IMR-90 (cell line): ENCODE measurements around the gene CDKL5. TPM values are rescaled to one million over a fixed set of nuclear protein-coding genes. Genes with fewer than 3 reads are reported as not detected.

Source experiments
- ATAC-seq: fragments of 200-7000 bp; cut with Tn5 transposase; 2 replicates; pipeline ENCODE4 v1.9.1; 2020; ENCODE audit warnings: low read depth, mild to moderate bottlenecking, moderate library complexity
- BruUV-seq: library from RNA; stranded (reverse); fragments of 400-500 nt; replicated peaks from 2 replicates; lab custom pipeline; 2021; lab: Mats Ljungman, UMichigan
- CTCF ChIA-PET: fragments of 300-600 bp; formaldehyde crosslinking; extraction: SDS; loops from one replicate; lab custom pipeline; 2021; ENCODE audit warnings: antibody characterized with exemption; lab: Yijun Ruan, JAX
- POLR2A ChIA-PET: fragments of 300-600 bp; sonication (Branson Sonifier 250); formaldehyde crosslinking; loops from one replicate; lab custom pipeline; 2022; ENCODE audit warnings: antibody characterized with exemption; ENCODE audit not compliant: unreplicated experiment; lab: Charles Lee
- DNase-seq: peaks from one replicate; pipeline ENCODE4 v3.0.0; 2013
- H2AFZ ChIP-seq: replicated peaks from 2 replicates; pipeline ENCODE3; 2013; ENCODE audit warnings: low read length, mild to moderate bottlenecking; ENCODE audit not compliant: poor library complexity
- H2AK5ac ChIP-seq: 2 replicates; pipeline ENCODE4 v1.6.1; 2013; ENCODE audit warnings: low read depth, low read length, inconsistent platforms
- H2AK9ac ChIP-seq: replicated peaks from 2 replicates; pipeline ENCODE3; 2013; ENCODE audit warnings: mild to moderate bottlenecking, low read depth, low read length, moderate library complexity; ENCODE audit not compliant: poor library complexity
- H2BK120ac ChIP-seq: 2 replicates; pipeline ENCODE4 v1.6.1; 2013; ENCODE audit warnings: low read depth, low read length, inconsistent platforms
- H2BK15ac ChIP-seq: 3 replicates; pipeline ENCODE4 v1.6.1; 2013; ENCODE audit warnings: low read depth, low read length, inconsistent platforms
- H2BK20ac ChIP-seq: 2 replicates; pipeline ENCODE4 v1.6.1; 2013; ENCODE audit warnings: low read depth, mild to moderate bottlenecking, inconsistent platforms, low read length, moderate library complexity
- H2BK5ac ChIP-seq: 2 replicates; pipeline ENCODE4 v1.6.1; 2013; ENCODE audit warnings: mild to moderate bottlenecking, low read depth, low read length, inconsistent platforms; ENCODE audit not compliant: poor library complexity, severe bottlenecking
- H3K14ac ChIP-seq: replicated peaks from 2 replicates; pipeline ENCODE4 v1.6.1; 2013; ENCODE audit warnings: low read depth, low read length, inconsistent platforms
- H3K18ac ChIP-seq: 2 replicates; pipeline ENCODE4 v1.6.1; 2013; ENCODE audit warnings: low read depth, low read length, control low read depth
- H3K23ac ChIP-seq: 2 replicates; pipeline ENCODE4 v1.6.1; 2013; ENCODE audit warnings: low read depth, low read length, inconsistent platforms
- H3K27ac ChIP-seq: 2 replicates; pipeline ENCODE4 v1.5.1; 2013; ENCODE audit warnings: mild to moderate bottlenecking, control low read depth, low read length; ENCODE audit not compliant: insufficient read depth
- H3K27me3 ChIP-seq: 2 replicates; pipeline ENCODE4 v1.6.1; 2013; ENCODE audit warnings: low read length; ENCODE audit not compliant: control insufficient read depth, insufficient read depth
- H3K36me3 ChIP-seq: 2 replicates; pipeline ENCODE4 v1.6.1; 2013; ENCODE audit warnings: low read length, mixed read lengths; ENCODE audit not compliant: control insufficient read depth, insufficient read depth
- H3K4ac ChIP-seq: 2 replicates; pipeline ENCODE4 v1.6.1; 2013; ENCODE audit warnings: low read depth, low read length, inconsistent platforms
- H3K4me1 ChIP-seq: 2 replicates; pipeline ENCODE4 v1.6.1; 2013; ENCODE audit warnings: low read length, mixed read lengths; ENCODE audit not compliant: control insufficient read depth, insufficient read depth
- H3K4me2 ChIP-seq: 2 replicates; pipeline ENCODE4 v1.6.1; 2013; ENCODE audit warnings: low read depth, mild to moderate bottlenecking, control low read depth, low read length, moderate library complexity
- H3K4me3 ChIP-seq: 2 replicates; pipeline ENCODE4 v1.5.1; 2013; ENCODE audit warnings: low read depth, mild to moderate bottlenecking, control low read depth, low read length, moderate library complexity; ENCODE audit not compliant: insufficient read depth
- H3K56ac ChIP-seq: 2 replicates; pipeline ENCODE4 v1.6.1; 2013; ENCODE audit warnings: low read length, inconsistent platforms; ENCODE audit not compliant: insufficient read depth; ENCODE audit errors: extremely low read depth
- H3K79me1 ChIP-seq, 2 experiments: 2 replicates each; pipeline ENCODE4 v1.6.1; 2013; ENCODE audit warnings: low read length in 2 of 2, inconsistent platforms in 1 of 2, low read depth in 1 of 2
- H3K9ac ChIP-seq: 2 replicates; pipeline ENCODE4 v1.6.1; 2013; ENCODE audit warnings: low read depth, low read length, control low read depth
- H3K9me1 ChIP-seq: 2 replicates; pipeline ENCODE4 v1.6.1; 2013; ENCODE audit warnings: low read length, inconsistent platforms; ENCODE audit not compliant: insufficient read depth
- H3K9me3 ChIP-seq: 2 replicates; pipeline ENCODE4 v1.6.1; 2013; ENCODE audit warnings: low read length; ENCODE audit not compliant: control insufficient read depth, insufficient read depth
- H4K20me1 ChIP-seq: 2 replicates; pipeline ENCODE4 v1.6.1; 2013; ENCODE audit warnings: low read length, inconsistent platforms; ENCODE audit not compliant: insufficient read depth
- H4K5ac ChIP-seq: 2 replicates; pipeline ENCODE4 v1.6.1; 2013; ENCODE audit warnings: mild to moderate bottlenecking, low read depth, low read length, control low read depth
- H4K8ac ChIP-seq, 2 experiments: 2 replicates each; pipeline ENCODE4 v1.6.1; 2013; ENCODE audit warnings: low read depth in 2 of 2, low read length in 2 of 2, control low read depth in 1 of 2, inconsistent platforms in 1 of 2
- H4K91ac ChIP-seq: 2 replicates; pipeline ENCODE4 v1.6.1; 2013; ENCODE audit warnings: low read depth, low read length, inconsistent platforms; ENCODE audit not compliant: insufficient read depth
- CEBPB ChIP-seq: IDR thresholded peaks from 2 replicates; pipeline ENCODE4 v1.6.1; 2012; ENCODE audit warnings: low read depth, low read length, improper control_type of control experiment
- MAFK ChIP-seq: IDR thresholded peaks from 2 replicates; pipeline ENCODE4 v1.6.1; 2012; ENCODE audit warnings: low read depth, low read length, improper control_type of control experiment
- MXI1 ChIP-seq: IDR thresholded peaks from 2 replicates; pipeline ENCODE4 v1.6.1; 2012; ENCODE audit warnings: low read depth, mild to moderate bottlenecking, low read length, moderate library complexity, borderline replicate concordance
- POLR2A ChIP-seq: IDR thresholded peaks from 2 replicates; pipeline ENCODE4 v1.6.1; 2012; ENCODE audit warnings: mild to moderate bottlenecking, low read depth, low read length
- RFX5 ChIP-seq: IDR thresholded peaks from 2 replicates; pipeline ENCODE4 v1.8.0; 2012; ENCODE audit warnings: low read depth, mild to moderate bottlenecking, low read length, moderate library complexity
- SMC3 ChIP-seq: fragments of 150-350 bp; IDR thresholded peaks from 2 replicates; pipeline ENCODE4 v1.6.1; 2016; ENCODE audit warnings: low read depth, mild to moderate bottlenecking, antibody characterized with exemption, low read length, moderate library complexity
- WGBS, 2 experiments: methylation state at CpG; one replicate each; pipeline versions ENCODE4 v1.1.5 to v1.1.7; 2013; ENCODE audit warnings: missing lambda C conversion rate in 2 of 2; ENCODE audit not compliant: insufficient read length in 1 of 2; ENCODE audit errors: extremely low coverage in 2 of 2; 5-methylcytosine and 5-hydroxymethylcytosine counted together
- dilution Hi-C: fragments of 300-500 bp; cut with HindIII; formaldehyde crosslinking; loops from one replicate; pipeline ENCODE4 v1.14.3; 2018; ENCODE audit warnings: low sequenced_read_pairs; ENCODE audit not compliant: unreplicated experiment
- in situ Hi-C: fragments of 300-500 bp; cut with MboI; formaldehyde crosslinking; loops from 3 replicates; pipeline ENCODE4 v1.14.3; 2019; ENCODE audit warnings: low sequenced_read_pairs, inconsistent platforms, mixed read lengths
- intact Hi-C: fragments of 100-400 bp; cut with micrococcal nuclease; formaldehyde crosslinking; loops from 2 replicates; pipeline ENCODE4 v1.10.0; 2022
- polyA plus RNA-seq, 3 experiments: library from polyadenylated mRNA; depleted of rRNA; stranded (reverse); fragments of >200 nt; gene quantifications; 2 replicates each; pipeline ENCODE4 v1.2.3, GENCODE V29; 2012; ENCODE audit warnings: low replicate concordance in 1 of 3
- total RNA-seq: library from RNA; depleted of rRNA; stranded (reverse); fragments of >200 nt; gene quantifications from 2 replicates; pipeline ENCODE4 v1.2.3, GENCODE V29; 2012
- TF ChIP-seq, protein P1 (sequence below): fragments of 150-350 bp; IDR thresholded peaks from 2 replicates; pipeline ENCODE4 v1.6.1; 2017; ENCODE audit warnings: mild to moderate bottlenecking, antibody characterized with exemption, low read length, low read depth

CDKL5 gene
- total and polyA plus RNA-seq, 2 of the 4 experiments (the other 2 are of a cell fraction), result 3.5 to 9.7 TPM

DNA sequence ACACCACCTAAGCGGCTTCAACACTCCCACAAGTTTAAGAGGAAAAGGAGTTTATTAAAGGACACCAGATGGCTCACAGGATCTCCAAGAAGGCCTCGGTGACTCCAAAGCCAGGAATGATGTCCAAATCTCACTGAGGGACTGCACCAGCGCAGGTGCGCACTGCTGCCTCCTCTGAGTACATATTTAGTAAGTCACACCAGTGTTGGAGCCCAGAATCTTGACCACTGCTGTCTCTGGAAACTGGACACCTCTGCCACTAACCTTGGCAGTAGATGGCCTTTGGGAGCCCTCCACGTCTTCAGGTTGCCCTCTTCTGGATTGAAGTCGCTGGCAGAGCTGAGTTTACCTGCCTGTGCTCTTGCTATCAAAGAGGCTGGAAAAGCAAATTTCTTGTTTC lies 256.6 kb downstream of the CDKL5 start:
- Histone ChIP-seq H3K14ac (no peak overlapping the region), H4K20me1 (no peaks in the 10 kb centered on the region), H3K4me1 (no peaks in the 10 kb centered on the region), H3K9me1 (no peaks in the 10 kb centered on the region), H3K27ac (no peak overlapping the region), H3K36me3 (no peaks in the 10 kb centered on the region), H2BK120ac (no peak overlapping the region), H2AFZ (no peak overlapping the region), H3K27me3 (no peaks in the 10 kb centered on the region), H3K4ac (no peak overlapping the region), H2AK5ac (no peak overlapping the region), H3K18ac (no peak overlapping the region), H4K8ac (no peak overlapping the region), H2AK9ac (no peak overlapping the region), H2BK5ac (no peak overlapping the region), H4K91ac (no peak overlapping the region), H3K79me1 (no peaks in the 10 kb centered on the region), H3K9ac (no peak overlapping the region), H3K56ac (no peak overlapping the region), H2BK15ac (no peak overlapping the region), H3K4me3 (no peak overlapping the region), H3K9me3 (no peaks in the 10 kb centered on the region; the same call in 1 of the 2 replicates), H3K4me2 (no peak overlapping the region), H2BK20ac (no peak overlapping the region), H3K23ac (no peak overlapping the region), H4K5ac (no peak overlapping the region)
- DNase-seq, result no peak
- intact Hi-C loops (no loop called here), dilution Hi-C loops (no loop called here), in situ Hi-C loops (loop anchor here (10.0 kb wide), 1 partner anchor 257 kb away; the partner anchor contains the start of gene CDKL5)
- no peak for ATAC-seq
- TF ChIP-seq SMC3 (no peak), POLR2A (no peak), MXI1 (no peak), MAFK (no peak), CEBPB (no peak), RFX5 (no peak)
- TF ChIP-seq, protein P1, sequence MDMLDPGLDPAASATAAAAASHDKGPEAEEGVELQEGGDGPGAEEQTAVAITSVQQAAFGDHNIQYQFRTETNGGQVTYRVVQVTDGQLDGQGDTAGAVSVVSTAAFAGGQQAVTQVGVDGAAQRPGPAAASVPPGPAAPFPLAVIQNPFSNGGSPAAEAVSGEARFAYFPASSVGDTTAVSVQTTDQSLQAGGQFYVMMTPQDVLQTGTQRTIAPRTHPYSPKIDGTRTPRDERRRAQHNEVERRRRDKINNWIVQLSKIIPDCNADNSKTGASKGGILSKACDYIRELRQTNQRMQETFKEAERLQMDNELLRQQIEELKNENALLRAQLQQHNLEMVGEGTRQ, result no peak
- WGBS, 2 experiments, result no CpG with 5 or more reads among the region's 6 CpGs
- ChIA-PET POLR2A (no interaction called here), CTCF (no interaction called here)
- no TSS peak for BruUV-seq
